ENCODE results near the gene PCDH9.

Gene PCDH9

GRCh38 chr13:67275351-67275960 is 45.3 kb upstream of the PCDH9 start:
- no peak for TF ChIP-seq CTCF (IDR thresholded peaks at IDR 0.05; ENCODE audit: low read length)
- TF ChIP-seq EZH2 (IDR thresholded peaks at IDR 0.05; ENCODE audit: borderline replicate concordance, low read length), result no peak
- H3K79me2 ChIP-seq (ENCODE audit: insufficient read depth, low read length), result no peaks in the 10 kb centered on the region
- no peak overlapping the region for H3K4me2 ChIP-seq (ENCODE audit: low read length)
- H3K36me3 ChIP-seq (ENCODE audit: insufficient read depth, low read length), result no peaks in the 10 kb centered on the region
- H3K27ac ChIP-seq (ENCODE audit: low read depth, low read length, poor library complexity, severe bottlenecking), result no peak overlapping the region
- H3K9me3 ChIP-seq (ENCODE audit: low read length), result no peaks in the 10 kb centered on the region
- H2AFZ ChIP-seq (ENCODE audit: low read length), result no peak overlapping the region
- H3K9me2 ChIP-seq (ENCODE audit: low read depth, low read length), result no peaks in the 10 kb centered on the region
- no peak overlapping the region for H3K9ac ChIP-seq (ENCODE audit: low read length)
- H3K27me3 ChIP-seq (ENCODE audit: insufficient read depth, low read length), result no peaks in the 10 kb centered on the region
- no peak overlapping the region for H3K4me3 ChIP-seq (ENCODE audit: low read depth, low read length, poor library complexity, severe bottlenecking)
- no peaks in the 10 kb centered on the region for H3F3A ChIP-seq (ENCODE audit: insufficient read depth, low read length)
- H4K20me1 ChIP-seq (ENCODE audit: insufficient read depth, low read length), result no peaks in the 10 kb centered on the region
- peaks cover 5% of the 10 kb centered on the region for H3K4me1 ChIP-seq (ENCODE audit: insufficient read depth, low read length, severe bottlenecking)

DNA sequence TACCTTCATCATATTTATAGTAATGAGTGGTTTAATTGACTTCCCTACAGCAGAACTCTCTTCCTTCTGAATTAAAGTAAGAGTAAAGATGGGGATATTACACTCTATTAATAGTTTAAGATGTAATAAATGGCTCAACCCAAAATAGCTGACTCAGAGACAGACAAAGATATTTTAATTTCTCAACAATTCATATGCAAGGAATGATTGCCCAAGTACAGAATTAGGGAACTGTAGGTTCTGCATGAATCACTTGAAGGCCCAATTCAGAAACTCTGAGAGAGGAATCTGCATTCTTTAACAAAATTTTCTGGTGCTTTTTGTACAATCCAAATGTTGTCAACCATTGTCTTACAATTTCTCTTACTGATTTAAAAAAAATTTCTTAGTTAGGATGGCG is 42.9 kb upstream of the PCDH9 start:
- Histone ChIP-seq H3F3A (ENCODE audit: insufficient read depth, low read length) (no peaks in the 10 kb centered on the region), H3K9me3 (ENCODE audit: low read length) (no peaks in the 10 kb centered on the region), H2AFZ (ENCODE audit: low read length) (no peak overlapping the region), H3K9ac (ENCODE audit: low read length) (no peak overlapping the region), H3K79me2 (ENCODE audit: insufficient read depth, low read length) (no peaks in the 10 kb centered on the region), H3K4me1 (ENCODE audit: insufficient read depth, low read length, severe bottlenecking) (no peaks in the 10 kb centered on the region), H3K4me2 (ENCODE audit: low read length) (no peak overlapping the region), H4K20me1 (ENCODE audit: insufficient read depth, low read length) (no peaks in the 10 kb centered on the region), H3K36me3 (ENCODE audit: insufficient read depth, low read length) (no peaks in the 10 kb centered on the region), H3K9me2 (ENCODE audit: low read depth, low read length) (no peaks in the 10 kb centered on the region), H3K27me3 (ENCODE audit: insufficient read depth, low read length) (no peaks in the 10 kb centered on the region), H3K4me3 (ENCODE audit: low read depth, low read length, poor library complexity, severe bottlenecking) (no peak overlapping the region), H3K27ac (ENCODE audit: low read depth, low read length, poor library complexity, severe bottlenecking) (no peak overlapping the region)
- TF ChIP-seq EZH2 (IDR thresholded peaks at IDR 0.05; ENCODE audit: borderline replicate concordance, low read length) (no peak), CTCF (IDR thresholded peaks at IDR 0.05; ENCODE audit: low read length) (no peak)

DNA sequence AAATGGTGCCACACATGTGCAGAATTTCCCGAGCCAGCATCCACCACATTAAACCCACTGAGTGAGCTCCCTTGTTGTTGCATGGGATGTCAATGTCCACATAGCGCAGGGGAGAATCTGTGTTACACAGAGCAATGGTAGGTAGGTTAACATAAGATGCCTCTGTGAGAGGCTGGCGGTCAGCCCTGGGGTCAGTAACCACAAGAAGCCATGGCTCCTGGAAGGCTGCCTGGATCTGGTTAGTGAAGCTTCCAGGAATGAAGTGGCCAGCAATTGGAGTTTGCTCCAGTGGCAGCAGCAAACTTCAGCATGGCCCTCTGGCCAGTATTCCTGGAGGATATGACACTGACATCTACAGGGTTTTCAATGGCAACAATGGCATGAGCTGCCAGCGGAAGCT is 37.0 kb upstream of the PCDH9 start:
- H3K9me3 ChIP-seq (ENCODE audit: low read length), result no peaks in the 10 kb centered on the region
- no peaks in the 10 kb centered on the region for H3K36me3 ChIP-seq (ENCODE audit: insufficient read depth, low read length)
- H3K4me2 ChIP-seq (ENCODE audit: low read length), result no peak overlapping the region
- no peaks in the 10 kb centered on the region for H3F3A ChIP-seq (ENCODE audit: insufficient read depth, low read length)
- H3K9me2 ChIP-seq (ENCODE audit: low read depth, low read length), result no peaks in the 10 kb centered on the region
- no peaks in the 10 kb centered on the region for H3K4me1 ChIP-seq (ENCODE audit: insufficient read depth, low read length, severe bottlenecking)
- no peaks in the 10 kb centered on the region for H4K20me1 ChIP-seq (ENCODE audit: insufficient read depth, low read length)
- no peak overlapping the region for H2AFZ ChIP-seq (ENCODE audit: low read length)
- H3K27ac ChIP-seq (ENCODE audit: low read depth, low read length, poor library complexity, severe bottlenecking), result no peak overlapping the region
- H3K9ac ChIP-seq (ENCODE audit: low read length), result no peak overlapping the region
- H3K4me3 ChIP-seq (ENCODE audit: low read depth, low read length, poor library complexity, severe bottlenecking), result no peak overlapping the region
- H3K79me2 ChIP-seq (ENCODE audit: insufficient read depth, low read length), result no peaks in the 10 kb centered on the region
- no peak for TF ChIP-seq CTCF (IDR thresholded peaks at IDR 0.05; ENCODE audit: low read length)
- no peak for TF ChIP-seq EZH2 (IDR thresholded peaks at IDR 0.05; ENCODE audit: borderline replicate concordance, low read length)
- no peaks in the 10 kb centered on the region for H3K27me3 ChIP-seq (ENCODE audit: insufficient read depth, low read length)

All from OCI-LY1 (cell line).